Stimulated activated CD4-positive, alpha-beta T cell treated with anti-CD3 and anti-CD28 coated beads, Interleukin-2, amount 100 ng/mL, for 24 hours (primary cell): ENCODE results near the gene DHX35.

Experiments used
- DNase-seq, 2 donors: peaks; one replicate each; pipeline ENCODE4 v3.0.0-alpha.2; 2020

Gene DHX35

DNA sequence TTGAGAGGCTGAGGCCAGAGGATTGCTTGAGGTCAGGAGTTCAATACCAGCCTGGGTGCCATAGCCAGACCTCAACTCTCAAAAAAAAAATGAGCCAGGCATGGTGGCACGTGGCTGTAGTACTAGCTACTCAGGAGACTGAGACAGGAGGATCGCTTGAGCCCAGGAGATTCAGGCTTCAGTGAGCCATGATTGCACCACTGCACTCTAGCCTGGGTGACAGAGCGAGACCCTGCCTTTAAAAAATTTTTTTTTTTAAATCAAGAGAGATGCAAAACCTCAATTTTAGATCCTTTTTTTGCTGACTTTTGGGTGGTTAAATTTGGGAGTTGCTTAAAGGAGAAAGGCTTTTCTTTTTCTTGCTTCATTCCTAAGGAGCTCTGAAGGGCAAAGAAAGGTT lies 70.9 kb downstream of the DHX35 start:
- DNase-seq, result no peak

GRCh38 chr20:39036011-39036410 lies 73.9 kb downstream of the DHX35 start:
- no peak for DNase-seq

DNA sequence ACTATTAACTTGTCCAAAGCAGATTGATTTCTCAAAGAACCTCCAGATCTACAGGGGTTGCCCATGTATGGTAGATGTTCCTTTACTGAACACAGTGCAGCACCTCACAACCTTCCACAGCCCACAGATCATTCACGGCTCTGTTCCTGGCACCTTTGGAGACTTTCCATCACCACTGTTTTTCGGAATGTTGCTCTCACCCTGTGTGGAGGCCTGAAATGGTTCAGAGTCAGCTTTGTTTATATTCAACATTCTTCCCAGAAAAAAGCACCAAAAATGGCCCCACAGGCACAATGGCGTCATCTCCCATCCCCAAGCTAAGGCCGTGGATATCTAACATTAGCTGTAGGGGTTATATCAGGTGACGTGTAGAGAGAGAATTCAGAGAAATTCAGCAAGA lies 74.7 kb downstream of the DHX35 start:
- DNase-seq, result no peak

DNA sequence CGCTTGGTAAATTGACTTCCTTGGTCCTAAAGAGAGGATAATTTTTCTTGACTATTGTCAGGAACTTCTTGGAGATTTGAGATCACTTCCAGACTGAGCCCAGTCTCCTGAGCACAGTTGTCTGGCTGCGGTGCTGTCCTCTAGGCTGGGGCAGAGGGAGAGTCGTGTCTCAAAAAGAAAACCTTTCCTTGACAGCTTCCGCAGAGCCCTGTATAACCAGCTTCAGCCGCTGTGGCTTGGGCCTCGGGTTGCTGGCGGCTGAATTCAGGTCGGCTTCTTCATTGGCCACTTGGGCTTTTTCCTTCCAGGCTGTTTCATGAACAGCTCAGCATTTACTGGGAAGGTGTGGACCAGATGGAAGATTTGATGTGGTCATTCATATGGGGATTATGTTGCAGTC lies 75.9 kb downstream of the DHX35 start:
- DNase-seq, result no peak

DNA sequence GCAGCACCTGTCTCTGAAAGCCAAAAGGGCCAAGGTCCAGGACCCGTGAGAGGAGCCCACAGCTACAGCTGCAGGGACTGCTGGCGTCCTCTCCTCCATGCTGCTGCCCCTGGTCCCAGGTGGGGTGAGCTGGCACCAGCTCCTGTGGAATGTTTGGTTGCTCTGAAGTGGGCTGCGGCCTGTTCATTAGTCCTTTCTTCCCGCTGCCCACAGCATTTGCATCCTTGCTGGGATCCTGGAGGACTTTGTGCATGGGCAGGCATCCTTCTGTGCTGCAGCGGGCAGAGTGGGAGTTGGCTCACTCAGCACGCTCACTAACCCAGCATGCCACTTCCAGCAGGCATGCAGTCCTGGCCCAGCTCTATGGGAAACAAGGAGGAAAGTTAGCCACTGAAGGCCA lies 76.4 kb downstream of the DHX35 start:
- DNase-seq, result no peak

DNA sequence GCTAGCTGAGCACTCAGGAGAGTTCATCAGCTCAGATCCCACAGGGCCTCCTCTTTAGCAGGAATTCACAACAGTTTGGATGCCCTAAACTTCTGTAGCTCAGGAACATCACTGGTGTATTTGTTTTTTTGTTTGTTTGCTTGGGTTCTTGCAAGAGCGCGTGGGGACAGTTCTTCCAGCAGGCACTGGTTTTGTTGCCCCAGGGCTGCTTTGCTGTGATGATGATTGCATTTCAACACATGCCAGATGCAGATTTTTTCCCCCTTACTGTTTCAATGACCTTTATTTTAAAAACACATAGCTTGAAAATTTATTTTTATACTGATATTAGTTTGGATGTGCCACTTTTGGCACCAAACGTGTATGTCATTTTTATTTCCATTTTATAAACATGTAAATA lies 77.1 kb downstream of the DHX35 start:
- DNase-seq, result no peak

- no peak for DNase-seq
Measured at GRCh38 chr20:39040116-39040515, 78.0 kb downstream of the DHX35 start.

- no peak for DNase-seq
Measured at GRCh38 chr20:39041067-39041466, 78.9 kb downstream of the DHX35 start.

DNA sequence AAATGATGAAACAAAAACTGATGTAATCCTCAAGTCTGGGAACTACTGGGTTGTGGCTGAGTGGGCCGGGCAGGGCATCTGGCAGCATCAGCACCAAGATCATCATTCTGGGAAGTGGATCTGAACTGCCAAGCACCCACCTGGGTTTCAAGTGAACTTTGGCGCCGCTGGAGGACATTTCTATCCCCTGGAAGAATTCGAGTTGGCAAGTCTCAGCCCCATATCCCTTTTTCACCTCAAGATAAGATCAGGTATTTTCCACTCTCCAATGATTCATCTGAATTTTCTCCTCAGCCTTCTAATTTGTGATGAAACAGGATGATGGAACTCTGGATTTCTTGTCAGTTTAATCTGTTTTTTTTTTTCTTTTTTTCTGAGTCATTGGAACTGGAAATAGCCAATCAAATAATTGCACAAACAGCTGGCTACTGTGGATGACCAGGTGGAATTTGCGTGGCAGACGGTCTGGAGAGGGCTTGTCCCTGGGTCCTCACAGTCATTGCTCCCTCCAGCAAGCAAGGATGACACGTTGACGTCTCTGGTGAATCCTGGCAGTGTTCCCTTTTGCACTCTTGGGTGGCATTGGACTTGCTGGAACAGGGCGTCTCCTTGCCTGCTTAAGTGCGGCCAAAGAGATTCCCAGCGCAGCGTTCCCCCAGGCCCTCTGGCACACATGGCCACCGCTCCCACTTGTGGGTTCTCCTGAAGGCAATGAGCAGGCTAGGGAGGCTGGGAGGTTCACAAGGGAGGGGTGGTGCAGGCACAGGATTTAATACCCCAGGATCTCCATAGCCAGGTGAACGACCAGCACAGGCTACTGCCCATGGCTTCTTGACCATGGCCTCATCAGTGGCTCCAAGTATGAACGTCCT lies 80.4 kb downstream of the DHX35 start:
- DNase-seq, result no peak

DNA sequence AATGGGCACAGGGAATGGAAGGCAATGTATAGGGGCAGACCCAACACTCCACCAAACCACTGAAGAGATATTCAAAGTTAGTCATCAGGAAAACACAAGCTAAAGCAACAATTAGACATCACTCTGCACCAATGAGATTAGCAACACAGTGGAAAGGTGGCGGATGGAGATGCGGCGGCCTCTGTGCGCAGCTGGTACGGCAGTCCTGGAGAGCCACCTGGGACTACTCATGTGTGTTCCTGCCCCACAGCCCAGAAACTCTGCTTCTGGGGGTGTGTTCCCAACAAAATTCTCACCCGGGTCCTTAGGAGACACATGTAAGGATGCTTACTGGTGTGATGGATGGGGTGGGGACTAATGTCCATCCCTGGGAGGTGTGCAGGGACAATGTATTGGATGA lies 82.4 kb downstream of the DHX35 start:
- no peak for DNase-seq

GRCh38 chr20:39045676-39046075 lies 83.5 kb downstream of the DHX35 start:
- no peak for DNase-seq

DNA sequence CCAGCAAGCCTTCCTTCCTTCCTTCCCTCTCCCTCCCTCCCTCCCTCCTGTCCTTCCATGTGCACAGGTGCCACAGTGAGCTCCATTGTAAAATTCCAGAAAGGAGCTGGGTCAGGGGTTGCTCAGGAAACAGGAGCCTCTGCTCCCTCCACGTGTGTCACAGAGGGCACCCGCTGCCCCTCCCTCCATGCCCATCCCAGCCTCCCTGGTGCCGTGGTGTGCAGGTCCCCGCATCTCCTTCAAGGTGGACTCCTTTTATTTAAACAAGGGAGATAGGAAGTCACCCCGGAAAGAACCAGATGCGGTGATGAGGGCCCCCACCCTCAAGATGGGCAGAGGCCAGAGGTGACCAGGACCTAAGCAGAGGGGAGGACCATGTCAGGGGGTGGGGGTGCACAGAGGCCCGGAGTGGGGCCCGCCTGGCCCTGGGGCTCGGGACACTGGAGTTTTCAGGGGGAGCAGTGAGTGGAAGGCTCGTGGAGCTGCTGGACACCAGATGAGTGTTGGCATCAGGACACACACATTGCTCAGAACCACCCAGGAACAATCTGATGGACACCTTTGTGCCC lies 85.4 kb downstream of the DHX35 start:
- no peak for DNase-seq

DNA sequence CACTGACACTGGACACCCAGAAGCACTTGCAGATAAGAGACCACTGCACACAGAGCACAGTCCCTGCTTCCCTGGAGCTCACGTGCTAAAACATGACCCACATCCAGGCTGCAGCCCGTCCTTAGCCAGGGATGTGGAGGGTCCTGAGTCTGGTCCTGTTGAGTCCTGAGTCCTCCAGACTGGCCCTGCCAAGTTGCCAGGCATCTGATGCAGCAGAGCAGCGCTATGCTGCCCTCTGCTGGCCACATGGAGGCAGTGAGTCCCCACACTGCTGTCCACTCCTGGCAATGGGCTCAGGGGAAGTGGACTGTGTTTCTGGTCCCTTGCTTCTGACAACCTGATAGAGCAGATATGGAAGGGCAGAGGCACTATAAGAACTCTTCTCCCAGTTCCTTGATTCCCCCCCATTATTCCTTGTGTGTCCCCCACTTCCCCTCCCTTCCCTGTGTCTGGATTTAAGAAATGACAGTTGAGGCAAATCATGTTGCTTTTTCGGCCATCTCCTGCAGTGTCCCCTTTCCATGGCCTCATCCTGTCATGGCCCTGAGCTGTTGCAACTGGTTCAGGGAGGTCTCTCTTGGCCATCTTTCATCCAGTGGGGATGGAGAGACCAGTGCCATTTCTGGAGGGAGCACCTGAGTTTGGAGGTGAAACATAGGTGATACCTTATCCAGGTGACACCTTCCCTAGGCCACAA lies 86.0 kb downstream of the DHX35 start:
- peak; percentile 76 to 79 for DNase-seq

GRCh38 chr20:39049148-39049547 lies 87.0 kb downstream of the DHX35 start:
- DNase-seq, result peak in 1 of 2 donors; percentile 7

- DNase-seq, result peak; percentile 83 to 86
Measured at GRCh38 chr20:39049684-39050554, 87.8 kb downstream of the DHX35 start.

- no peak for DNase-seq
Measured at GRCh38 chr20:39050555-39050902, 88.4 kb downstream of the DHX35 start.

DNA sequence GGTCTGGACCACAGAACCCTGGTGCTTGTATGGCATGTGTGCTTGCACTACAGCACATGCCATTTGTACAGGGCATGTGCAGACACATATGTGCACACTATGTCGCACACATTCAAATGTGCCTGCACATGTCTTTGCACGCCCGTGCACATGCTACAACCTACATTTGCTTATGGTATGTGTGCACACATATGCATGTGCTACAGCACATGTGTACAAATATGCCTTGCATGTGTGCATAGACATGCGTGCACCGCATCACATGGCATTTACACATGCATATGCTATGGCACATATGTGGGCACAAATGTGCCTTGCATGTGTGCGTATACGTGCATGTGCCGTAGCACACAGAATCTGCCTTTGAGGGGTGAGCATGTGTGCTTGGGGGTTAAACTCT lies 90.5 kb downstream of the DHX35 start:
- DNase-seq, result no peak

- no peak for DNase-seq
Measured at GRCh38 chr20:39057143-39057542, 95.0 kb downstream of the DHX35 start.

GRCh38 chr20:39057911-39058310 lies 95.8 kb downstream of the DHX35 start:
- no peak for DNase-seq

- DNase-seq, result no peak
Measured at GRCh38 chr20:39059036-39059435, 96.9 kb downstream of the DHX35 start.

- no peak for DNase-seq
Measured at GRCh38 chr20:39066471-39067242, 104.5 kb downstream of the DHX35 start.

DNA sequence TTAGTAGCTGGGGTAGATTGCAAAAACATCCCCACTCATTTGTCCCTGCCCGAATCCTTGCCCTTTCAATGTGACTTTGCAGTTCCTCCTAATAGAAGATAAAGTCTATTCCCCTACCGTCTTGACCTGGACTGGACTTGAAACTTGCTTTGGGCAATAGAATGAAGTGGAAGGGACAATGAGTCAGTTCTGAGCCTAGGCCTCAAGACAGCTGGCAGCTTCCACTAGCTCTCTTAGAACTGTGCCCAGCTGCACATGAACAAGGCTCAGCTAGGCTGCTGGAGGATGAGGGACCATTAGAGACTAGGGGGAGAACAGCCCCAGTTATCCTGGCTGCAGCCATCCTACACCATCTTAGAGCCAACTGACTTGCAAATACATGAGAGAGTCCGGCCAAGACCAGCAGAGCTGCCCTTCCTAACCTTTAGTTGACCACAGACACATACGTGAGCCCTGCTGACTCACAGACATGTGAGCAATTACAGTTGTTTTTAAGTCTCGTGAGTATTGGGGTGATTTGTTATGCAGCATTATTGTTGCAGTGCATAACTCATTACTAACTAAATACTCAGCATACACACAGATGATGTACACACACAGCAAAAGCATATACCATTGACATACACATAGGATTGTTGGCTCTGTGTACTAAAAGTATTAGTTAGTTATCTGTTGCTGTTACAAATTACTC lies 105.5 kb downstream of the DHX35 start:
- no peak for DNase-seq
